Epithelial cell of proximal tubule (primary cell): ENCODE results near the gene COL4A6. TPM values are rescaled to one million over a fixed set of nuclear protein-coding genes. Genes with fewer than 3 reads are reported as not detected.

Experiments
- DNase-seq: peaks from one replicate; pipeline ENCODE4 v3.0.0-alpha.2; 2011; ENCODE audit warnings: low read depth
- H3K4me3 ChIP-seq: 2 replicates; pipeline ENCODE4 v1.5.1; 2011; ENCODE audit warnings: low read depth, mild to moderate bottlenecking, low read length
- CTCF ChIP-seq: conservative IDR thresholded peaks from 2 replicates; pipeline ENCODE4 v1.5.1; 2012; ENCODE audit warnings: low read depth, mild to moderate bottlenecking, low read length
- total RNA-seq: library from RNA; depleted of rRNA; stranded (reverse); fragments of >200 nt; gene quantifications from 2 replicates; pipeline ENCODE4 v1.2.3, GENCODE V29; 2015

The COL4A6 gene
- total RNA-seq, 1 donor from 2014 or later = 2.0 TPM

GRCh38 chrX:108199691-108200090 lies 238.5 kb downstream of the COL4A6 start:
- TF ChIP-seq CTCF = peak; percentile 65
- peak; percentile 33 for DNase-seq

DNA sequence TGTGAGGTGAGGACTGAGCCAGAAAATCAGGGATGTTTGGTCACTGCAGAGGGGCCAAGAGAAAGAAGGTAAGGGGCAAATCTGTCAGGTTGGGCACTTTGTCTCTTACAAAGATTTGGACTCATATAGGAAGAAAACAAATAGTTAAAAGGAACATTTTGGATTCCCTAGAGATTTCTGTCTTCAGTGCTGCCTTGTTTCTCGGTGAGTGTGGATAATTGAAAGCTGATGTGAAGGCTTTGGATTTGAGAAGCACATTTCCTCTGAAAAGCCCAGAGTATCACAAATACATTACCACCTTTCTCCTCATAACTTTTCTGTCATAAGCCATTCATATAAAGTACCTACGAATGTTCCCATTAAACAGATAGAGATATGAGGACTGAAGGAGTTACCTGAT lies 239.2 kb downstream of the COL4A6 start:
- no peak overlapping the region for H3K4me3 ChIP-seq
- no peak for TF ChIP-seq CTCF
- no peak for DNase-seq

More at GRCh38 chrX:108199691-108200090, 238.5 kb downstream of the COL4A6 start:
- no peak overlapping the region for H3K4me3 ChIP-seq

- no peak for TF ChIP-seq CTCF
- no peak overlapping the region for H3K4me3 ChIP-seq
- DNase-seq = no peak
These were observed 239.8 kb downstream of the COL4A6 start for GRCh38 chrX:108198420-108198819.

DNA sequence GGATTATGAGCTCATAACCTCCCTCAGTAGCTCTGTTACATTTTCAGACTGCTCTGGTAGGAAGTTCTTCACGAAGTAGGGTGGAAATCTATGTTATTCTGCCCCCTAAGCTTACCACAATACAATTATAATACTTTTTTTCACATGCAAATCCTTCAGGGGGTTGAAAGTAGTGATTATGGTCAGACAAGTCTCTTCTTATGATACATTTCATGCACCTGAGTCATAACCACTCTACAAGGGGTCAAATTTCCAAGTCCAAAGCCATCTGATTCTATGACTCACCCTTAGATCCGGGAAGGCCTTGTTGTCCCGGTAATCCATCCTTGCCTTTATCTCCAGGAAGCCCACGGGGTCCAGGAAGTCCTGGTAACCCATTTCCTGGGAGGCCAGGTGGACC lies 251.4 kb downstream of the COL4A6 start:
- peak; percentile 58 for DNase-seq
- TF ChIP-seq CTCF = no peak
- H3K4me3 ChIP-seq = no peak overlapping the region

DNA sequence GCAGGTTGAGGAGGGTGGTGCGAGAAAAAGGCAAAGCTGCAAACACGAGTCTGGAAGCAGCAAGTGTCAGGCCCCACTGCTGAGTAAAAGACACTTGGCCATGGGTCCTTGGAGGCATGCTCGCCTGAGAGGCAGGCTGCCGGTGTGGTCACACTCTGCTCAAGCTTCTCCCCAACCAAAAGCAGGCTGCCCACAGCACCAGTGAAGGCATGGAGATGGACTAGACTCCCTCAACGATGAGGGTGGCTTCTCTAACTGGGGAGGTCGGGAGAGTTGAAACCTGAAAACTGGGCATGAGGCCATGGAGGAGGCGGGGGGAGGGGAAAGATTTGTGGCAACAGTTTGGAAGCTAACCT lies 260.1 kb downstream of the COL4A6 start:
- H3K4me3 ChIP-seq = no peak overlapping the region
- TF ChIP-seq CTCF = no peak

GRCh38 chrX:108177351-108178142 lies 260.7 kb downstream of the COL4A6 start:
- H3K4me3 ChIP-seq = no peak overlapping the region
- TF ChIP-seq CTCF = no peak
- DNase-seq = no peak

More for the DNA sequence above, 260.1 kb downstream of the COL4A6 start:
- DNase-seq = no peak

- H3K4me3 ChIP-seq = no peak overlapping the region
- DNase-seq = no peak
- no peak for TF ChIP-seq CTCF
These were observed 264.3 kb downstream of the COL4A6 start for GRCh38 chrX:108173874-108174273.
